ENCODE data around the gene PTOV1. TPM values are rescaled to one million over a fixed set of nuclear protein-coding genes. Genes with fewer than 3 reads are reported as not detected.

PTOV1 gene
- total RNA-seq, 6 donors from 2014 or later: 60.2 to 136 (median 106) TPM

DNA sequence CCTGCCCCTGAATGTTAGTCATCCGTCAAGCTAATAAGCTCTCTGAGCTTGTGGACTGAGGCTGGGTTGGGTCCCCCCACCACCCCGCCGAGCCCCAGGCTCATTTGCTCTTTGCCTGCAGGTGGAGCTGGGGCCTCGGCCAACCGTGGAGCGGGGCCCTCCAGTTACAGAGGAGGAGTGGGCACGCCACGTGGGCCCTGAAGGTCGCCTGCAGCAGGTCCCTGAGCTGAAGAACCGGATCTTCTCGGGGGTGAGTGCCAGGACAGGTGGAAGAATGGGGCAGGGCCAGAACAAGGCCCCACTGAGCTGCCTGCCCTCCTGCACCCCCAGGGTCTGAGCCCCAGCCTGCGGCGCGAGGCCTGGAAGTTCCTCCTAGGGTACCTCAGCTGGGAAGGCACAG lies 31.7 kb downstream of the PTOV1 start:
- peaks cover 7 to 13% (median 11%) of the 10 kb centered on the region in 4 donors for H3K4me1 ChIP-seq
- no peaks in the 10 kb centered on the region for H3K27me3 ChIP-seq
- H3K27ac ChIP-seq: no peak overlapping the region
- DNase-seq: peak in 1 of 2 donors; percentile 72
- peaks cover 51 to 71% (median 64%) of the 10 kb centered on the region in 4 donors for H3K36me3 ChIP-seq
- H3K9me3 ChIP-seq: no peaks in the 10 kb centered on the region
- WGBS, 2 donors: 98 to 99% methylated on average over 14 of the region's 14 CpGs
- ATAC-seq (ENCODE audit: low FRiP score in 2 of 2): no peak
- no peak overlapping the region for H3K4me3 ChIP-seq
- no peak for TF ChIP-seq POLR2AphosphoS5 (IDR thresholded peaks at IDR 0.05)
- TF ChIP-seq, protein P1, sequence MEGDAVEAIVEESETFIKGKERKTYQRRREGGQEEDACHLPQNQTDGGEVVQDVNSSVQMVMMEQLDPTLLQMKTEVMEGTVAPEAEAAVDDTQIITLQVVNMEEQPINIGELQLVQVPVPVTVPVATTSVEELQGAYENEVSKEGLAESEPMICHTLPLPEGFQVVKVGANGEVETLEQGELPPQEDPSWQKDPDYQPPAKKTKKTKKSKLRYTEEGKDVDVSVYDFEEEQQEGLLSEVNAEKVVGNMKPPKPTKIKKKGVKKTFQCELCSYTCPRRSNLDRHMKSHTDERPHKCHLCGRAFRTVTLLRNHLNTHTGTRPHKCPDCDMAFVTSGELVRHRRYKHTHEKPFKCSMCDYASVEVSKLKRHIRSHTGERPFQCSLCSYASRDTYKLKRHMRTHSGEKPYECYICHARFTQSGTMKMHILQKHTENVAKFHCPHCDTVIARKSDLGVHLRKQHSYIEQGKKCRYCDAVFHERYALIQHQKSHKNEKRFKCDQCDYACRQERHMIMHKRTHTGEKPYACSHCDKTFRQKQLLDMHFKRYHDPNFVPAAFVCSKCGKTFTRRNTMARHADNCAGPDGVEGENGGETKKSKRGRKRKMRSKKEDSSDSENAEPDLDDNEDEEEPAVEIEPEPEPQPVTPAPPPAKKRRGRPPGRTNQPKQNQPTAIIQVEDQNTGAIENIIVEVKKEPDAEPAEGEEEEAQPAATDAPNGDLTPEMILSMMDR (IDR thresholded peaks at IDR 0.05): no peak
- TF ChIP-seq EP300 (IDR thresholded peaks at IDR 0.05): no peak
- TF ChIP-seq POLR2A (IDR thresholded peaks at IDR 0.05): no peak

DNA sequence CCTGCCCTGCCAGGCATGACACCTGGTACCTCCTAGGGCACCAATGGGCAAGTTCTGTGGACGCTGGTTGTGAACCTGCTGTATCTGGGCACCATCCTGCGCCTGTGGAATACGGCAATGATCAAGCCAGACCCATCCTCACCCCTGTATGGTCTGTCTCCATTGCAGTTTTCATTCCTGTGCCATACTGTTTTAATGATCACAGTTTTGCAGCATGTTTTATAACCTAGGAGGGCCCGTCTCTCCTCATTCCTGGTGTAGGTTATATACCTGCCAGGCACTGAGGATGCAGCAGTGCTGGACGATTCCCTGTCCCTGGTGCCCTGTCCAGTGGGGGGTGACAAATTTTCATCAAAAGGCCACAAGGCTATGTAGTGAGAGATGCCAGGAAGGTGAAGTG lies 32.1 kb downstream of the PTOV1 start:
- H3K27me3 ChIP-seq: no peaks in the 10 kb centered on the region
- DNase-seq (no peak), ATAC-seq (ENCODE audit: low FRiP score in 2 of 2) (no peak)
- WGBS, 2 donors: 92 to 99% methylated on average over 5 of the region's 5 CpGs
- H3K9me3 ChIP-seq: no peaks in the 10 kb centered on the region
- peaks cover 6 to 13% (median 10%) of the 10 kb centered on the region in 4 donors for H3K4me1 ChIP-seq
- TF ChIP-seq POLR2AphosphoS5 (IDR thresholded peaks at IDR 0.05): no peak
- TF ChIP-seq POLR2A (IDR thresholded peaks at IDR 0.05): no peak
- TF ChIP-seq EP300 (IDR thresholded peaks at IDR 0.05): no peak
- TF ChIP-seq, protein P1 (IDR thresholded peaks at IDR 0.05): no peak
- no peak overlapping the region for H3K27ac ChIP-seq
- H3K4me3 ChIP-seq: no peak overlapping the region
- peaks cover 51 to 71% (median 65%) of the 10 kb centered on the region in 4 donors for H3K36me3 ChIP-seq

DNA sequence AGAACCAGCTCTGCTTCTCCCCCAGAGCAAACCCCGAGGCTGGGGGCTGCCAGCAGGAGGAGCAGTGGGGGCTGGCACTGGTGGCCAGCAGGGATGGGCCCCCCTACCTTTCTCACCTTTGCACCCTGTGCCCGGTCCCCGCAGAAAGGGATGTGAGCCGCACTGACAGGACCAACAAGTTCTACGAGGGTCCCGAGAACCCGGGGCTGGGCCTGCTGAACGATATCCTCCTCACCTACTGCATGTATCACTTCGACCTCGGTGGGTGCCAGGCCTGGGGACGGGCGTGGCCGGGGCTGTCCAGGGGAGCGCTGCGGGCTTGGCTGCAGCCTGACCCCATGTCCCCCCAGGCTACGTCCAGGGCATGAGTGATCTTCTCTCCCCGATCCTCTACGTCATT lies 33.1 kb downstream of the PTOV1 start:
- peaks cover 51 to 75% (median 68%) of the 10 kb centered on the region in 4 donors for H3K36me3 ChIP-seq

DNA sequence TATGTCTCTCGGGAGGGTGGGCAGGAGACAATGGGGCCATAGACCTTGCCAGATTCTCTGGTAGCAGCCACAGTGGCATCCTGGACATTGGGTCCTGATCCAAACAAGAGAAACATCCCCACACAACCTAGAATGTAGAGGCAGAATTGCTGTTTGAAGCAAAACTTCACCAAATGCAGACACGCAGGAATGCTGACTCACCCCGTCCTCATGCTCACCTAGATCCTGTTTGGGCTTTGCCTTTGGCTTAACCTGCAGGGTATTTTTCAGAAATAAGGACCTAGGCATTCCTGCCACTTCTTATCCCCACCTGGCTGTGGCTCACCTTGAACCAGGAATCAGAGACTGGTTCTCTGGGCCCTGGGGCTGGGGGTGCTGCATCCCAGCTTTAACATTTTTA lies 33.8 kb downstream of the PTOV1 start:
- no peaks in the 10 kb centered on the region for H3K27me3 ChIP-seq
- no peak for DNase-seq
- H3K4me1 ChIP-seq: peaks cover under 1 to 2% (median 1%) of the 10 kb centered on the region in 4 donors
- ATAC-seq (ENCODE audit: low FRiP score in 2 of 2): no peak
- no peak overlapping the region for H3K27ac ChIP-seq
- WGBS, 2 donors: 91 to 94% methylated on average over 3 of the region's 3 CpGs
- no peaks in the 10 kb centered on the region for H3K9me3 ChIP-seq
- TF ChIP-seq POLR2A (IDR thresholded peaks at IDR 0.05): no peak
- no peak for TF ChIP-seq POLR2AphosphoS5 (IDR thresholded peaks at IDR 0.05)
- TF ChIP-seq EP300 (IDR thresholded peaks at IDR 0.05): no peak
- TF ChIP-seq, protein P1 (IDR thresholded peaks at IDR 0.05): no peak
- no peak overlapping the region for H3K4me3 ChIP-seq
- peaks cover 46 to 74% (median 66%) of the 10 kb centered on the region in 4 donors for H3K36me3 ChIP-seq

More for the DNA sequence above, 33.1 kb downstream of the PTOV1 start:
- DNase-seq (peak in 1 of 2 donors; percentile 54), ATAC-seq (ENCODE audit: low FRiP score in 2 of 2) (no peak)
- TF ChIP-seq EP300 (IDR thresholded peaks at IDR 0.05) (no peak), POLR2AphosphoS5 (IDR thresholded peaks at IDR 0.05) (no peak), POLR2A (IDR thresholded peaks at IDR 0.05) (no peak)
- TF ChIP-seq, protein P1 (IDR thresholded peaks at IDR 0.05): no peak
- WGBS, 2 donors: 97 to 98% methylated on average over 13 to 18 of the region's 18 CpGs
- Histone ChIP-seq H3K27me3 (no peaks in the 10 kb centered on the region), H3K4me3 (no peak overlapping the region), H3K9me3 (no peaks in the 10 kb centered on the region), H3K27ac (no peak overlapping the region), H3K4me1 (peaks cover 0 to 3% (median 0%) of the 10 kb centered on the region in 4 donors)
